LNCAP (cell line): Measurements from ENCODE around the gene CAP1.

ENCODE experiments used
- TF ChIP-seq, protein P1 (sequence below): fragments of 450-650 bp; IDR thresholded peaks from 2 replicates; pipeline ENCODE4 v1.5.1; 2017; ENCODE audit warnings: mild to moderate bottlenecking

Gene CAP1

DNA sequence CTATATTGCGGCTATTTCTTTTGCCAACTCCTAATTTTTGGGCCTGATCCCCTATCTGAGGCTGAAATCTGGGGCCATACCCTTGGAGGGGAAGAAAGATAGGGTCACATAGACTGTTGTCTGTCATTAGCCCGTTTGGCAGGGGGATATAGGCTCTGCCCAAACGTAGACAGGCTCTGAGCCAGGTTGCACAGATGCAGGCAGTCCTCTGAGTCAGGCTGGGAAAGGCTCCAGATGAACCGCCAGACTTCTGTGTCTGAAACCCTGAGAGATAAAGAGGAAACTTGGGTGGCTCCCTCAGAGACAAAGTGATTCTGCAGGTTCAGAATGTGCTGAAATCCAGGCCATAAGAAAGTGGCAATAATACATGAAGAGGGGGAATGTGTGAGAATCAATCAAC, 4.0 kb upstream of the CAP1 start:
- TF ChIP-seq, protein P1, sequence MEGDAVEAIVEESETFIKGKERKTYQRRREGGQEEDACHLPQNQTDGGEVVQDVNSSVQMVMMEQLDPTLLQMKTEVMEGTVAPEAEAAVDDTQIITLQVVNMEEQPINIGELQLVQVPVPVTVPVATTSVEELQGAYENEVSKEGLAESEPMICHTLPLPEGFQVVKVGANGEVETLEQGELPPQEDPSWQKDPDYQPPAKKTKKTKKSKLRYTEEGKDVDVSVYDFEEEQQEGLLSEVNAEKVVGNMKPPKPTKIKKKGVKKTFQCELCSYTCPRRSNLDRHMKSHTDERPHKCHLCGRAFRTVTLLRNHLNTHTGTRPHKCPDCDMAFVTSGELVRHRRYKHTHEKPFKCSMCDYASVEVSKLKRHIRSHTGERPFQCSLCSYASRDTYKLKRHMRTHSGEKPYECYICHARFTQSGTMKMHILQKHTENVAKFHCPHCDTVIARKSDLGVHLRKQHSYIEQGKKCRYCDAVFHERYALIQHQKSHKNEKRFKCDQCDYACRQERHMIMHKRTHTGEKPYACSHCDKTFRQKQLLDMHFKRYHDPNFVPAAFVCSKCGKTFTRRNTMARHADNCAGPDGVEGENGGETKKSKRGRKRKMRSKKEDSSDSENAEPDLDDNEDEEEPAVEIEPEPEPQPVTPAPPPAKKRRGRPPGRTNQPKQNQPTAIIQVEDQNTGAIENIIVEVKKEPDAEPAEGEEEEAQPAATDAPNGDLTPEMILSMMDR = no peak

DNA sequence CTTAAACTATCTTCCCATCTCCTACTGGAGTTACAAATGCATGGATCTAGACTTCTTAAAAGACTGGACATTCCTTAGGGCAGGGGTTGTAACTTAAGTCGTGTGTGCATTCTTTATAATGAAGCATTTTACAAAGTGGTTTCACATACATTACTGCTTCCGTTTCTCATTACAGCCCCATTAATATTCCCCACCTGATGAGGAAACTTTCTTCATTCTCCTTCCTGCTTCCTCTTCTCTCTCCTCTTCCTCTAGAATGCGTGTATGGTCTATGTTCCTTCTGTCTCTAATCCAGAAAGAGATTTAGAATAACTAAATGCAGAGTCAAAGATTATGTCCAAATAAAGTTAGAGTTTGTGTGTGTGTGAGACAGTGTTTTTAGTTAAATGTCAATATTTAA, 1.8 kb upstream of the CAP1 start:
- TF ChIP-seq, protein P1 = no peak

DNA sequence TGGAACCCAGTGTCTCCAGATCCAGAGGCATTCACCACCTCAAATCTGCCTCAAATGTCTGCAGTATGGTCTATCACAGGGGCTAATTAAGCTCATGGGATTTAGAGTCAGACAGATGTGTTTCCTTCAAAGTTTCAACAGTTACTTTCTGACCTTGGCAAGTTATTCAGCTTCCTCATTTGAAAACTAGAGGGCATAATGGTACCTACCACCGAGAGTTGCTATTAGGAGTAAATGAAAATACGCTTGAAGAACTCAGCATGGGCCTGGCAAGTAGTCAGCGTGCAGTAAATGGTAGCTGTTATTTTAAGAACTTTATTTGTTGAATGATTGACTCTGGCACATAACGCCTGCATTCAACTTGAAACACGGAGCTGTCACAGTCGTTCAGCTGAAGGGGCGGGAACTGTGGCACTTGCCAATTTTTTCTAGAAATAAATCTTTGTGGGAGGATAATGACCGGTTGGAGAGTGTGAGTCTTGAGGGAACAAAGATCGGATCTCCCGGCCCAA, 1.2 kb upstream of the CAP1 start:
- TF ChIP-seq, protein P1 = no peak; the same call in 1 of the 2 replicates

DNA sequence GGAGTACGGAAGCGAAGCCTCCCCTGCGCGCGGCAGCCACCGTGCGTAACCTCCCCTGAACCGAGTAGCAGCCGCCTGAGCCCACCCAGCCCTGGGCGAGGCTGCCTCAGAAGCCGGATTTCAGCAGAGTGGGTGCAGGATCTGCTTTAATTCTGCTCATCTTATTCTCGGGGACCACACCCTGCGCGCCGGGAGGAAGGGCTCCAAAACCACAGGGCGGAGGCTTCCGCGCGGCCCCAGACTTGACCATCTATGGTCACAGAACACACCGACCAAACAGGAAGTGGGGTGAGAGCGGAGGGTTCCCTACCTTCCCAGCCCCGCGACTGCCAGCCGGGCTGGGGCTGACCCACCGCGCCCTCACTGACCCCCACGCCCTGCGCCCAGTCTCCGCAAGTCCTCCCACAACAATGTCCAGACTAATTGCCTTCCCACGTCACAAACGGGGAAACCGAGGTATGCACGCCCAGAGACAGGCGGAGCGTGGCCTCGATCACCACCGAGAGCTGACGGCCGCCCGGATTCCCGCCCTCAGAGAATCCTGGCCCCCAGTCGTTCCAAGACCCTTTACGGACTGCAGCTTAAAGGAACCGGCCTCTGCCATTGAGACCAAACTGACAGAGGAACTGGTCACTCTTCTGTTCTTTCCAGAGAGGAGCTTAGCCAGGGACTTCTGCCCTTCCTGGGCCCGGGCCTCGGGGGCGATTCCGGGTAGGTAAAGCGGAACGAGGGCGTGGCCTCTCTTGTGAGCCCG, 595 bp upstream of the CAP1 start:
- TF ChIP-seq, protein P1 = no peak

DNA sequence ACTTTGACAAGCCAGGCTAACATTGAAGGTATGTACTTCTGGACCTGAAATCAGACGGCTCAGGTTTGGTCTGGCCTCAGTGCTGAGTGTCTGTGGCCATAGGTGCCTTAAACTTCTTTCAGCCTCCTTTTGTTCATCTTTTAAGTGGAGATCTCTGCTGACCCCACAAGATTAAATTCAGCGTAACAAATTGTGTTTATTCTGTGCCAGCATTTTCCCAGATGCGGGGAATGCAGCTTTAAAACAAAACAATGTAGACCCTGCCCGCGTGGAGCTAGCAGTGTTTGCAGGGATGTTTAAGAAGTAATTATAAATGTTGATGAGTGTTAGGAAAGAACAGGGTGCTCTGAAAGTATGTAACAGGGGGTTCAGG, 923 bp downstream of the CAP1 start:
- TF ChIP-seq, protein P1 = no peak

DNA sequence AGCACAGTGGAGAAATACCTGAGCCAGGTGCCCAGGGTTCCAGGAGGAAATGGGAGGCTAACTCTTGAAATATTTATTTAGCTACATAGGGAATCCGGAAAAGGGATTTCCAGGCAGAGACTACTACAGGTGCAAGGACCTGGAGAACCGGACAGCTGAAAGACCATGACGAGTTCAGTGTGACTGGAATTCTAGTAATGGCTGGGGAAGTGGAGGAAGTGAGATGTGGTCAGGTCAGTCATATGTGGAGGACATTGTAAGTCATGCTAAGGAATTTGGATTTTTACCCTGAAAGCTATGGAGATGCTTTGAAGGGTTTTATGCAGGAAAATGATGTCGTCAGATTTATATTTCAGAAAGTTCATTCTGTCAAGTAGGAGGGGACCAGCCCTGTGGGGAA, 1.8 kb downstream of the CAP1 start:
- TF ChIP-seq, protein P1 = no peak

DNA sequence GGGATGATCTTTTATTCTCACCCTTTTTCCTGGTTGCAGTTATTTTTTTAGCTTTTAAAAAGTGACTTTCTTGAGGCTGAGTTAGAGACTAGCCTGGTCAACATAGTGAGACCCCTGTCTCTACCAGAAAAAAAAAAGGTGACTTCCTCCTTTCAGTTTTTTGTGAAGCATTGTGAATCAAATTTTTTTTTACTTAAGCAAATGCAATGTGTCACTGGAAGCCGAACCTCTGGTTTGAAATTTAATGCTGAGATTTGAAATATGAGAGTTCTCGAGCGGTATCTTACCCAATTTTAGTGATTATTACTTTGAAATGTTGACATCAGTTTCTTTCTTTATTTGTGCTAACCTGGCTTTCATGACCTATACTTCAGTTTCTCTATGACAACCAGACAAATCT, 3.6 kb downstream of the CAP1 start:
- TF ChIP-seq, protein P1 = no peak
